NCI-H1092 treated with DMSO at 0.1 percent for 48 hours (cell line): ENCODE results near the gene UBAP2L.
"Not testable (repeated sequence)": the region's sequence is repeated elsewhere in the genome, so short reads cannot be mapped to it uniquely, and the experiment has no call there.

Experiments
- DNase-seq: peaks from one replicate; lab custom pipeline; 2025; lab: John Stamatoyannopoulos, UW

The UBAP2L gene

GRCh38 chr1:154307670-154308270 lies 87.0 kb downstream of the UBAP2L start:
- not testable (repeated sequence) for DNase-seq

DNA sequence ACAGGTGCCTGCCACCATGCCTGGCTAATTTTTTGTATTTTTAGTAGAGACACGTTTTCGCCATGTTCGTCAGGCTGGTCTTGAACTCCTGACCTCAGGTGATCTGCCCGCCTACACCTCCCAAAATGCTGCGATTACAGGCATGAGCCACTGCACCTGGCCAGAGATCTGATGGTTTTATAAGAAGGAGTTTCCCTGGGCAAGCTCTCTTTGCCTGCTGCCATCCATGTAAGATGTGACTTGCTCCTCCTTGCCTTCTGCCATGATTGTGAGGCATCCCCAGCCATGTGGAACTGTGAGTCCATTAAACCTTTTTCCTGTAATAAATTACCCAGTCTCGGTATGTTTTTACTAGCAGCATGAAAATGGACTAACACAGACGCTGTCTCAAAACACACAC lies 88.4 kb downstream of the UBAP2L start:
- DNase-seq = not testable (repeated sequence)

- not testable (repeated sequence) for DNase-seq
Observed at GRCh38 chr1:154312229-154313065, 91.7 kb downstream of the UBAP2L start.

GRCh38 chr1:154313066-154313356 lies 92.3 kb downstream of the UBAP2L start:
- no peak for DNase-seq

DNA sequence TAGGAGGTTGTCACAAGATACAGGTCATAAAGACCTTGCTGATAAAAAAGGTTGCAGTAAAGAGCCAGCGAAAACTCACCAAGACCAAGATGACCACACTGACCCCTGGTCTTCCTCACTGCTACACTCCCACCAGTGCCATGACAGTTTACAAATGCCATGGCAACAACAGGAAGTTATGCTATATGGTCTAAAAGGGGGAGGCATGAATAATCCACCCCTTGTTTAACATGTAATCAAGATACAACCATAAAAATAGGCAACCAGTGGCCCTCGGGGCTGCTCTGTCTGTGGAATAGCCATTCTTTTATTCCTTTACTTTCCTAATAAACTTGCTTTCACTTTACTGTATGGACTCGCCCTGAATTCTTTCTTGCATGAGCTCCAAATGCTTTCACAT lies 93.5 kb downstream of the UBAP2L start:
- not testable (repeated sequence) for DNase-seq

DNA sequence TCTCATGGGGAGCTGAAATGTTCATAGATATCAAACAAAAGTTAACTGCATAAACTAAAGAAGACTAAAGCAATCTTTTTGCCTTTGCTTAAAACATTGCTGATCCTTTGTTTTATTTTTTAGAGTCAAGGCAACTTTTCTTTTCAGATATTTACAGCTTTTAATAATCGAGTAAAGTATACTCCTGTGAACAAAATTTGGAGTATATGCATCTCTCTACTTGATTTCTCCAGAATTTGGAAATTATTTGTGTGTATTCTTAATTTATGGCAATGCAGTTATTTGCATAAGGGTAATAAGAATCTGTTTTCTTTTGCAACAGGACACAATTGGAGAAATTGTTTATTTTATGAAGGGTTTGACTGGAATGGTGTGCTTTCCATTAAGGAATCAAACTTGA lies 95.9 kb downstream of the UBAP2L start:
- DNase-seq = no peak

DNA sequence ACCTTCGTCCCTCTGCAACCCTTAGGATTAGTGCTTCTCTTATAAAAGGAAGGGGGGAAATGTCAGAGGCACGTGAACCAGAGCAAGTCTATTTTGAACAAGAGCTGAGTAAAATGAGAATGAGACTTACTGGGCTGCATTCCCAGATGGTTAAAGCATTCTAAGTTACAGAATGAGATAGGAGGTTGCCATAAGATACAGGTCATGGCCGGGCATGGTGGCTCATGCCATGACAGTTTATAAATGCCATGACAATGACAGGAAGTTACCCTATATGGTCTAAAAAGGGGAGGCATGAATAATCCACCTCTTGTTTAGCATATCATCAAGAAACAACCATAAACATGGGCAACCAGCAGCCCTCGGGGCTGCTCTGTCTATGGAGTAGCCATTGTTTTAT lies 97.6 kb downstream of the UBAP2L start:
- no peak for DNase-seq
